Rectal smooth muscle tissue (tissue), 1 donor: ENCODE measurements around the gene SIGLEC10.
"Not testable (repeated sequence)": the region's sequence is repeated elsewhere in the genome, so short reads cannot be mapped to it uniquely, and the experiment has no call there.

Experiments
- H3K27ac ChIP-seq: one replicate; pipeline ENCODE4 v1.7.0; 2013; ENCODE audit warnings: low read depth, low read length, inconsistent platforms
- H3K27me3 ChIP-seq: one replicate; pipeline ENCODE4 v1.7.0; 2013; ENCODE audit warnings: low read length; ENCODE audit not compliant: control insufficient read depth, insufficient read depth
- H3K36me3 ChIP-seq: one replicate; pipeline ENCODE4 v1.7.0; 2013; ENCODE audit warnings: low read length; ENCODE audit not compliant: control insufficient read depth, insufficient read depth
- H3K4me1 ChIP-seq: one replicate; pipeline ENCODE4 v1.7.0; 2013; ENCODE audit warnings: low read length; ENCODE audit not compliant: control insufficient read depth, insufficient read depth
- H3K4me3 ChIP-seq: one replicate; pipeline ENCODE4 v1.7.0; 2013; ENCODE audit warnings: low read length
- H3K9ac ChIP-seq: one replicate; pipeline ENCODE4 v1.7.0; 2013; ENCODE audit warnings: low read length

The SIGLEC10 gene

DNA sequence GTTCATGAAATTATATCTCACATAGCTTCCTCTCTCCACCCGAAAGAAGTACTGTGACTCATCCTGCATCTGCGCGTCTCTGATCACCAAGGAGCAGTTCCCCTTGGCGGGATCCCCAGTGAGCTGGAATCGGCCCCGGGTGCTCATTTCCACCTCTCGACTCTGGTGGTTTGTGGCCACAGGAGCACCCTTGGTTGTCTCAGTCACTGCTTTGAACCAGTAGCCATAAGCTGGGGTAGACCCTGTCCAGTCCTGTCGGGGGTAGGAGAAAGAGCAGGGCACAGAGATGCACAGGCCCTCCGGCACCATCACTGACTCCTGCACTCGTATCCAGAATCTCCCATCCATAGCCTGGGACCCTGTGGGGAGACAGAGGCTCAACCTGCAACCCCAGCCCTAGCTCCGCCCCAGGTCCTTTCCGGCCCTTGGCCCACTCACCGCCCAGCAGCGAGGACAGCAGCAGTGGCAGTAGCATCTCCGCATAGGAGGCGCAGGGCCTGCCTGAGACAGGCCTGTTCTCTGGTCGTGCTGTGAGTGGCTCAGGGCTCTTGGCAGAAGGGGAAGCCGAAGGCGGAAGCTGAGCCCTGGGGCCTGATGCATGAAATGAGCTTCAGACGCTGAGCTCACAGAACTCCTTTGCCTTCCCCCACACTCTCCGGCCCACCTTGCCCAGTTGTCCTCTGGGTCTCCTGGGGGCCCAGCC is at the start of gene SIGLEC10:
Gene SIGLEC10, minus strand, starts transcription at position 536 of the 703 bp plus-strand sequence. Its CDS starts 61 bp downstream, at position 475.
- H3K27me3 ChIP-seq: peaks cover 3% of the 10 kb centered on the region
- no peaks in the 10 kb centered on the region for H3K36me3 ChIP-seq
- no peaks in the 10 kb centered on the region for H3K4me1 ChIP-seq
- H3K4me3 ChIP-seq: peak within 1 kb of the TSS; percentile 44
- no peak within 1 kb of the TSS for H3K9ac ChIP-seq
- no peak within 1 kb of the TSS for H3K27ac ChIP-seq

- H3K27me3 ChIP-seq: no peaks in the 10 kb centered on the region
These were observed 49.3 kb upstream of the SIGLEC10 start for GRCh38 chr19:51466723-51467122.

GRCh38 chr19:51463976-51464581 is 46.6 kb upstream of the SIGLEC10 start:
- H3K36me3 ChIP-seq, H3K4me3 ChIP-seq, H3K27me3 ChIP-seq, H3K4me1 ChIP-seq, H3K9ac ChIP-seq, H3K27ac ChIP-seq: not testable (repeated sequence)

More at GRCh38 chr19:51466723-51467122, 49.3 kb upstream of the SIGLEC10 start:
- Histone ChIP-seq H3K27ac (no peak overlapping the region), H3K4me3 (no peak overlapping the region), H3K9ac (no peak overlapping the region), H3K36me3 (no peaks in the 10 kb centered on the region), H3K4me1 (no peaks in the 10 kb centered on the region)

- no peaks in the 10 kb centered on the region for H3K4me1 ChIP-seq
- H3K9ac ChIP-seq: no peak overlapping the region
- H3K27ac ChIP-seq: no peak overlapping the region
- no peaks in the 10 kb centered on the region for H3K36me3 ChIP-seq
- H3K4me3 ChIP-seq: no peak overlapping the region
- H3K27me3 ChIP-seq: no peaks in the 10 kb centered on the region
These were observed 45.2 kb upstream of the SIGLEC10 start for GRCh38 chr19:51462681-51463080.

- no peak overlapping the region for H3K27ac ChIP-seq
- H3K27me3 ChIP-seq: no peaks in the 10 kb centered on the region
These were observed 44.8 kb upstream of the SIGLEC10 start for GRCh38 chr19:51462276-51462675.

DNA sequence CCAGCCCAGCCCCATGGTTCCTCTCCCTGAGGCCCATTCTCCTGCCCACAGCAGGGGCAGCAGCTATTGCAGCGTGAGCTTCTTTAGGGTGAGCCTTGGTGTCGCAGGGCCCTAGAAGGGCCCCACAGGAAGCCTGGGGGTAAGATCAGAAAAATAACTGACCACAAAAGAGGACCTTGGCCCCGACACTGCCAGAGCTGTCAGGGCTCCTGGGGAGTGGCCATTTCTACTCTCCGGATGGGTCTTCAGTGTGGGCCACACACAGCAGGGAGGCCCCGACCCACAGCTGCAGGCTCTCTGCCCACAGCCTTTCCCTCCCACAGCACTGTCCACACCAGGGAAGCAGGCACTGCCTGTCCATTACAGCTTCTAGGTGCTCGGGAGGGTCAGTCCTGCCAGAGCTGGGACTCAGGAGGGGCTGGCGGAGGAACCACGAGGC is 44.3 kb upstream of the SIGLEC10 start:
- no peak overlapping the region for H3K27ac ChIP-seq
- no peak overlapping the region for H3K9ac ChIP-seq
- H3K27me3 ChIP-seq: no peaks in the 10 kb centered on the region
- no peaks in the 10 kb centered on the region for H3K4me1 ChIP-seq
- no peaks in the 10 kb centered on the region for H3K36me3 ChIP-seq
- H3K4me3 ChIP-seq: no peak overlapping the region

More at GRCh38 chr19:51462276-51462675, 44.8 kb upstream of the SIGLEC10 start:
- no peaks in the 10 kb centered on the region for H3K4me1 ChIP-seq
- H3K9ac ChIP-seq: no peak overlapping the region
- H3K36me3 ChIP-seq: no peaks in the 10 kb centered on the region
- H3K4me3 ChIP-seq: no peak overlapping the region

- no peaks in the 10 kb centered on the region for H3K4me1 ChIP-seq
- no peak overlapping the region for H3K9ac ChIP-seq
- H3K27me3 ChIP-seq: no peaks in the 10 kb centered on the region
- H3K27ac ChIP-seq: no peak overlapping the region
- H3K36me3 ChIP-seq: no peaks in the 10 kb centered on the region
- H3K4me3 ChIP-seq: peak overlapping the region; percentile 17
These were observed 42.9 kb upstream of the SIGLEC10 start for GRCh38 chr19:51460164-51460992.

- no peak overlapping the region for H3K27ac ChIP-seq
- H3K4me3 ChIP-seq: no peak overlapping the region
- H3K27me3 ChIP-seq: no peaks in the 10 kb centered on the region
- H3K36me3 ChIP-seq: no peaks in the 10 kb centered on the region
- H3K9ac ChIP-seq: no peak overlapping the region
- no peaks in the 10 kb centered on the region for H3K4me1 ChIP-seq
These were observed 41.6 kb upstream of the SIGLEC10 start for GRCh38 chr19:51458899-51459505.

- Histone ChIP-seq H3K4me3 (no peak within 1 kb of the TSS), H3K9ac (peak within 1 kb of the TSS; percentile 21), H3K4me1 (no peaks in the 10 kb centered on the region), H3K36me3 (no peaks in the 10 kb centered on the region), H3K27ac (no peak within 1 kb of the TSS), H3K27me3 (no peaks in the 10 kb centered on the region)
These were observed 40.7 kb upstream of the SIGLEC10 start, which contains the start of gene SIGLEC8 for GRCh38 chr19:51458051-51458645. Gene SIGLEC8 (minus strand): TSS chr19:51458454. CDS start chr19:51458387, 67 bp downstream.

DNA sequence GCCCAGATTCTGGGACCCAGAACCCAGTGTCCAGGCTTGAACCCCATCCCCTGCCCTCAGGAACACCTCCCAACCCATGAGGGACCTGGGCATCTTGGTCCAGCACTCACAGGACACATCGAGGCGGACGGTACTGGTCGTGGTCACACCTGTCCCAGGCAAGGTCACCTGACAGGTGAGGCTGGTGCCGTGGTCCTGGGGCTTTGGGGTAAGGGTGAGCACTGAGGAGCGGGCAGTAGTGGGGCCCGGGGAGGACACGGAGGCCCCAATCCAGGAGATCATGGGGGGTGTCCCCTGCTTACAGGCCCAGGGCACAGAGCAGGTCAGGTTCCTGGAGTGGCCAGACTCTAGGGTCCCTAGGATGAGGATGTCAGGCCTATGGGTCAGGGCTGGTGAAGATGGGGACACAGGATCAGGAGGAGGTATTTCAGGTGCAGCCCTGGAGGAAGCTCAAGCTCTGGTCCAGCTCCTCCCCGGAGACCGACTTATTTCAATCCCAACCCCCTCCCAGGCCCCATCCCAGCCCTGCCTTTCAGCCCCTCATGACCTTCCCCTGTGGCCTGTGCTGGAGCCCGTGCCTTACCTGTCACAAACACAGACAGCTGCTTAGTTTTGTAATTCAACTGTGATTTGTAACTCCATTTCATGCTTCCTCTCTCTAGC is 40.0 kb upstream of the SIGLEC10 start:
- Histone ChIP-seq H3K4me1 (no peaks in the 10 kb centered on the region), H3K27ac (no peak overlapping the region), H3K4me3 (no peak overlapping the region), H3K27me3 (no peaks in the 10 kb centered on the region), H3K36me3 (no peaks in the 10 kb centered on the region), H3K9ac (peak overlapping the region; percentile 21)

DNA sequence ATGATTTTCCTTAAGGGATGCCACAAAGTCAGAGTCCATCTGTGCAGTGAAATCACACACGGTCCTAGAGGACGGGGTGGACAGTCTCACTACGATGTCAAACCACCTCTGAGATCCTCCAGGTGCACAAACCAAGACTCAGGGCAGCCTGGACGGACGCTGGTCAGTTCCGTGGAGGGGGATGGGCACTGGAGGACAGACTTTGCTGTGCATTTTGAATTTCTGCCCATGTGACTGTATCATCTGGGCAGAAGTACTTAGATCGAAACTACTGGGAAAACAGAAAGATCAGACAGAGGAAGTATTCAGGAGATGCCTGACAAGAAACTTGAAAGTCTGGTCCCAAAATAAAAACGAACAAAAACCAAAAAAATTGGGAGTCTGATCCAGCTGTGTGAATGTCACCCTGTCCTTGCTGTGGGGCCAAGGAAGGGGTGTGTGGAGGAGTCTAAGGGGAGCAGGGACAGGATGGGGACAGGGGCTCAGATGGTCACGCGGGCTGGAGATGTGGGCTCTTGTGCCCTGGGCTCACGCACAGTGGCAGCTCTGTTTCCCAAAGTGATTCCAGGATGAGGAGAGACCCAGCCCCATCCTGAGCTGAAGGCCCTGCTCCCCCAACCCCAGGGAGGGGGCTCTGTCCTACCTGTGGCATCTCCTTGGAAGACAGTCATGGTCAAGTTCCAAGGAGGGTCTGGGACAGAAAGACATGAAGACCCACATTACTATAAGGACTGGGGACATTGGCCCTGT is 39.3 kb upstream of the SIGLEC10 start:
- H3K4me3 ChIP-seq: no peak overlapping the region
- H3K4me1 ChIP-seq: no peaks in the 10 kb centered on the region
- H3K36me3 ChIP-seq: no peaks in the 10 kb centered on the region
- no peaks in the 10 kb centered on the region for H3K27me3 ChIP-seq
- peak overlapping the region; percentile 21 for H3K9ac ChIP-seq
- H3K27ac ChIP-seq: no peak overlapping the region
